Heart left ventricle (tissue), 13 donors: ENCODE data around the gene VPS4B.

Experiments
- POLR2A ChIP-seq, 2 donors: fragments of 450-650 bp; IDR thresholded peaks; one replicate each; pipeline ENCODE4 v1.6.1; 2017; ENCODE audit warnings: antibody characterized with exemption in 2 of 2, mild to moderate bottlenecking in 2 of 2, moderate library complexity in 2 of 2
- TF ChIP-seq, protein P1 (sequence below), 12 donors: fragments of 200-600 bp; sonication (generic) in 4 of 12; IDR thresholded peaks; one replicate each; pipeline versions ENCODE4 v1.5.0 to v1.8.0; 2018 to 2022; ENCODE audit warnings: antibody characterized with exemption in 12 of 12, mild to moderate bottlenecking in 5 of 12
- donor health status: ischemic (EF 13 %, LVEDD 7.1; RV severe dilation, severe dysfunction).
- donor health status: DM: no; HTN: yes; CAD: no.
- donor health status: DM: no; HTN: no; CAD: no.
- donor health status: ischemic (EF 25% LVEDD 6.9; RV normal size, moderate dysfunction).
- donor health status: ischemic (EF 25% LVEDD 5.7; RV mildly dilated, moderate dysfunction).
- donor health status: ischemic (EF 35%, LVEDD 5.7; RV mildly dilated, moderate dysfunction).
- donor health status: nonischemic (EF 11% LVEDD 7.7; RV severe dilation, severe dysfunction).
- donor health status: DM: yes; HTN: yes; CAD: no.
- donor health status: PGD.
- donor health status: ischemic (EF 29% LVEDD 5.4; RV normal size, mild dysfunction).
- donor health status: nonischemic (EF 23%, LVEDD 6.1; RV moderate dilation, normal function).

DNA sequence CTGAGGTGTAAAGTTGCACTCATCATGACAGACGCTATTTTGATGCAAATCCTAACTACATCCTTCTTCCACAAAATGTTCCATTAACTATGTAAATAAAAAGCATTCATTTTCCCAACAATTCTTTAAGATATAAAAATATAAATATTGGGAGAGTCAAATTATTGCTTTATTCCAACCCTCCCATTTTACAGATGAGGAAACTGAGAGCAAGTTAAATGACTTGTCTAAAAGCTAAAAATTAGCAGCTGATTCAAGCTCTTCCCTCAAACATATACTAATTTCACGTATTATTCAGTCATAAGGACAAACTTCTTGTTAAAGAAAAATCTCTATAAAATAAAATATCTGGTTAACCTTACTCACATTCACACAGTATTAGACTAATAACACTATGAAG is 72.0 kb downstream of the VPS4B start:
- TF ChIP-seq, protein P1, sequence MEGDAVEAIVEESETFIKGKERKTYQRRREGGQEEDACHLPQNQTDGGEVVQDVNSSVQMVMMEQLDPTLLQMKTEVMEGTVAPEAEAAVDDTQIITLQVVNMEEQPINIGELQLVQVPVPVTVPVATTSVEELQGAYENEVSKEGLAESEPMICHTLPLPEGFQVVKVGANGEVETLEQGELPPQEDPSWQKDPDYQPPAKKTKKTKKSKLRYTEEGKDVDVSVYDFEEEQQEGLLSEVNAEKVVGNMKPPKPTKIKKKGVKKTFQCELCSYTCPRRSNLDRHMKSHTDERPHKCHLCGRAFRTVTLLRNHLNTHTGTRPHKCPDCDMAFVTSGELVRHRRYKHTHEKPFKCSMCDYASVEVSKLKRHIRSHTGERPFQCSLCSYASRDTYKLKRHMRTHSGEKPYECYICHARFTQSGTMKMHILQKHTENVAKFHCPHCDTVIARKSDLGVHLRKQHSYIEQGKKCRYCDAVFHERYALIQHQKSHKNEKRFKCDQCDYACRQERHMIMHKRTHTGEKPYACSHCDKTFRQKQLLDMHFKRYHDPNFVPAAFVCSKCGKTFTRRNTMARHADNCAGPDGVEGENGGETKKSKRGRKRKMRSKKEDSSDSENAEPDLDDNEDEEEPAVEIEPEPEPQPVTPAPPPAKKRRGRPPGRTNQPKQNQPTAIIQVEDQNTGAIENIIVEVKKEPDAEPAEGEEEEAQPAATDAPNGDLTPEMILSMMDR (IDR thresholded peaks at IDR 0.05), result no peak
- no peak for TF ChIP-seq POLR2A (IDR thresholded peaks at IDR 0.05)
